Coronary artery (tissue), 2 donors: ENCODE measurements around the gene TRIM17.

Experiments
- DNase-seq: peaks from one replicate; pipeline ENCODE4 v3.0.0-alpha.2; 2017; ENCODE audit warnings: low spot score
- H3K27ac ChIP-seq, 2 donors: fragments of 200-600 bp; sonication (generic); one replicate each; pipeline ENCODE4 v1.5.1; 2016 to 2019
- H3K4me3 ChIP-seq: fragments of 200-600 bp; sonication (generic); 2 replicates; pipeline ENCODE4 v1.5.1; 2016; ENCODE audit warnings: mild to moderate bottlenecking, moderate library complexity
- TF ChIP-seq, protein P1 (sequence below): fragments of 200-600 bp; sonication (generic); IDR thresholded peaks from one replicate; pipeline ENCODE4 v1.5.1; 2019; ENCODE audit warnings: antibody characterized with exemption

The TRIM17 gene, protein sequence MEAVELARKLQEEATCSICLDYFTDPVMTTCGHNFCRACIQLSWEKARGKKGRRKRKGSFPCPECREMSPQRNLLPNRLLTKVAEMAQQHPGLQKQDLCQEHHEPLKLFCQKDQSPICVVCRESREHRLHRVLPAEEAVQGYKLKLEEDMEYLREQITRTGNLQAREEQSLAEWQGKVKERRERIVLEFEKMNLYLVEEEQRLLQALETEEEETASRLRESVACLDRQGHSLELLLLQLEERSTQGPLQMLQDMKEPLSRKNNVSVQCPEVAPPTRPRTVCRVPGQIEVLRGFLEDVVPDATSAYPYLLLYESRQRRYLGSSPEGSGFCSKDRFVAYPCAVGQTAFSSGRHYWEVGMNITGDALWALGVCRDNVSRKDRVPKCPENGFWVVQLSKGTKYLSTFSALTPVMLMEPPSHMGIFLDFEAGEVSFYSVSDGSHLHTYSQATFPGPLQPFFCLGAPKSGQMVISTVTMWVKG

DNA sequence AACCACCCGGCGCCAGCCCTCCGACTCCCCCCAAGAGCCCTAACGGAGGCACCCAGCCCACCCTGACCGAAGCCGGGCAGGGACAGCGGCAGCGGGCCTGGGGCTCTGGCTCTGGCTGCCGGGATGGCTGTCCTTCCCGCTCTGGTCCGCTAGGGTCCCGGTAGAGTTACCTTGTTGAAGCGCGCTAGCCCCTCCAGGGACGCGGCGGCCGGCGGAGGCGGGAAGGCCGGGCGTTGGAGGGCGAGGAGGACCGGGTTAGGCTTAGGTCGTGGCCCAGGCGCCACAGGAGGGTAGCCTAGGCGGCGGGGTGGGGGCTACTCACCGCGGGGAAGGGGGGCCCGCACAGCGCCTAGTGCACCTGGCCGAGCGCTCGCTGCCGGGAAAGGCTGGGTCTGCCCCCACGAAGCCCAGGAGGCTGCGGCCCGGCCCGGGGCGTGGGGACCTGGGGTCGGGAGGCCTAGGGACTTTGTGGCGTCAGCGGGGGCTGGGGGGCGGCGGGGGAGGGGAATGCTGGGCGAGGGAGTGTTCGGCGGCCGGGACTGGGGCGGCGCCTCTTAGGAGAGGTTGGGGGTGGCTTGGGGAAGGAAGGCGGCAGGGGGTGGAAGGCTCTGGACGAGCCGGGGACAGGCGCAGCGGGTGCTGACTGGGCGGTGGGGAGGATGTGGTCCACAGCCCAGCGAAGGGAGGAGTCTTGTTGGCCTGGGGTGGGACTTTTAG, at the start of gene TRIM17:
TRIM17 (minus strand) TSS at position 645 of the 717 bp plus-strand sequence. CDS start 1,789 bp downstream, outside the sequence.
- Histone ChIP-seq H3K4me3 (peak within 1 kb of the TSS; percentile 66), H3K27ac (no peak within 1 kb of the TSS)
- TF ChIP-seq, protein P1, sequence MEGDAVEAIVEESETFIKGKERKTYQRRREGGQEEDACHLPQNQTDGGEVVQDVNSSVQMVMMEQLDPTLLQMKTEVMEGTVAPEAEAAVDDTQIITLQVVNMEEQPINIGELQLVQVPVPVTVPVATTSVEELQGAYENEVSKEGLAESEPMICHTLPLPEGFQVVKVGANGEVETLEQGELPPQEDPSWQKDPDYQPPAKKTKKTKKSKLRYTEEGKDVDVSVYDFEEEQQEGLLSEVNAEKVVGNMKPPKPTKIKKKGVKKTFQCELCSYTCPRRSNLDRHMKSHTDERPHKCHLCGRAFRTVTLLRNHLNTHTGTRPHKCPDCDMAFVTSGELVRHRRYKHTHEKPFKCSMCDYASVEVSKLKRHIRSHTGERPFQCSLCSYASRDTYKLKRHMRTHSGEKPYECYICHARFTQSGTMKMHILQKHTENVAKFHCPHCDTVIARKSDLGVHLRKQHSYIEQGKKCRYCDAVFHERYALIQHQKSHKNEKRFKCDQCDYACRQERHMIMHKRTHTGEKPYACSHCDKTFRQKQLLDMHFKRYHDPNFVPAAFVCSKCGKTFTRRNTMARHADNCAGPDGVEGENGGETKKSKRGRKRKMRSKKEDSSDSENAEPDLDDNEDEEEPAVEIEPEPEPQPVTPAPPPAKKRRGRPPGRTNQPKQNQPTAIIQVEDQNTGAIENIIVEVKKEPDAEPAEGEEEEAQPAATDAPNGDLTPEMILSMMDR: no peak
- DNase-seq: no peak

DNA sequence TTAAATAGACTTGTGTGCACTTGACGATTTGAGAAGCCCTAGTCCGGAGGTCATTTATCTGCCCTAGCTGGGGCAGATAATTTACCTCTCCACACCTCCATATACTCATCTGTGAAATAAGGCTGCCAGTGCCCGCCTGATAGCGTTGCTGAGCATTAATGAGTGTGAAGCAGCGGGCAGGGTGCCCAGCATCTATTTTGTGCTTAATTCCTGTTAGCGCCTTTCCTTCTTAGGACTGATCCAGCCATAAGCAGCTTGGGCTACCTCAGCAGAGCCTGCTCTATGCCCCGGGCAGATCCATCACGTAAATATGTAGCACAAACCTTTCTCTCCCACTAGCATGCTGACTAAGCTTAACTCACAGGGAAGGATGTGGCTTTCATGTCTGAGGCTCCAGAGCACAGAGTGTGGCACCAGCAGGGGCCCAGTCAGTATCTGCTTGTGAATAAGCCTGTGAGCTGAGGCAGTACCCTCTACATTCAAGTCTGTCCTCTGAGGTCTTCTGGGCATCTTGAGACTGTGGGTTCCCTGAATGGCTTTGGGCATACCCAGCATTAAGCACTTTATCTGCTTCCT, 49.0 kb upstream of the TRIM17 start:
- no peak overlapping the region for H3K4me3 ChIP-seq
- H3K27ac ChIP-seq: no peak overlapping the region
- DNase-seq: no peak
- TF ChIP-seq, protein P1: no peak

DNA sequence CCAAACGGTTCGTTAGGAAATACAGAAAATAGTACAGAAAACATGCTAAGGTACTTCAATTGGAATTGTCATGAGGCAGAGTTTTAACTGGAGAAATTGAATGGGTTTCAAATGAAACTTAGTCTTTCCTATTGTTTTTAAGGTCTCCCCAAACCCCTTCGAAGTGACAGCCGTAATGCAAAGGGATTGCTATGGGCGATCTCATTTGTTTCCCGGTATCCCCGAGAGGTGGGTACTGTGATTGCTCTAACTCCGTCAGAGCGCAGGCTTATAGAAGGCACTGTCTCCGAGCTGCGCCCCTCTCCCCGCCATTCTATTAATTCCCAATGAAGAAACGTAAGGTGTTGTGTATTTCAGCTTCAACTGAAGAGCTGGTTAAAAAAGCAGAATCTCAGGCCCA, 48.5 kb upstream of the TRIM17 start:
- TF ChIP-seq, protein P1: no peak
- H3K27ac ChIP-seq: no peak overlapping the region
- peak overlapping the region; percentile 45 for H3K4me3 ChIP-seq
- no peak for DNase-seq

DNA sequence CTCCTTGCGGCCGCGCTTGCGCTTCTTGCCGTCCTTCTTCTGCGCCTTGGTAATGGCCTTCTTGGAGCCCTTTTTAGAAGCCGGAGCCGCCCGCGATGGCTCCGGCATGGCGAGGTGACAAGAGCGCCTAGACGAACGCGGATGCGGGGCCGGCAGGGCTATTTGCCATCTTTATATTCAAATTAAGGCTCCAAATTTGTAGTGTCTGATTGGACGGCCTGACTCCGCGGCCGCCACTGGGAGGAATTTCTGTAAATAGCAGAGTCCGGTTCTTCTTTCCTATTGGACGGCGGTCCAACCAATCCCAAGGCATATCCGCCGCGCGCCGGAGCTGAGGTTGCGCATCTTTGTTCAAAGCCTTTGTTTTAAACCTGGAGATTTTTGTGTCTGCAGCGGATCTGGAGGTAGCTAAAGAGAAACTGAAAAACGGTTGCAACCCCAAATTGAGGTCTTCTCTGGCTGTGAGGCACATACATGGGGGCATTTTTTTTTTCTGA, 47.9 kb upstream of the TRIM17 start:
- TF ChIP-seq, protein P1: no peak
- DNase-seq: no peak
- Histone ChIP-seq H3K4me3 (peak overlapping the region; percentile 45), H3K27ac (no peak overlapping the region)

DNA sequence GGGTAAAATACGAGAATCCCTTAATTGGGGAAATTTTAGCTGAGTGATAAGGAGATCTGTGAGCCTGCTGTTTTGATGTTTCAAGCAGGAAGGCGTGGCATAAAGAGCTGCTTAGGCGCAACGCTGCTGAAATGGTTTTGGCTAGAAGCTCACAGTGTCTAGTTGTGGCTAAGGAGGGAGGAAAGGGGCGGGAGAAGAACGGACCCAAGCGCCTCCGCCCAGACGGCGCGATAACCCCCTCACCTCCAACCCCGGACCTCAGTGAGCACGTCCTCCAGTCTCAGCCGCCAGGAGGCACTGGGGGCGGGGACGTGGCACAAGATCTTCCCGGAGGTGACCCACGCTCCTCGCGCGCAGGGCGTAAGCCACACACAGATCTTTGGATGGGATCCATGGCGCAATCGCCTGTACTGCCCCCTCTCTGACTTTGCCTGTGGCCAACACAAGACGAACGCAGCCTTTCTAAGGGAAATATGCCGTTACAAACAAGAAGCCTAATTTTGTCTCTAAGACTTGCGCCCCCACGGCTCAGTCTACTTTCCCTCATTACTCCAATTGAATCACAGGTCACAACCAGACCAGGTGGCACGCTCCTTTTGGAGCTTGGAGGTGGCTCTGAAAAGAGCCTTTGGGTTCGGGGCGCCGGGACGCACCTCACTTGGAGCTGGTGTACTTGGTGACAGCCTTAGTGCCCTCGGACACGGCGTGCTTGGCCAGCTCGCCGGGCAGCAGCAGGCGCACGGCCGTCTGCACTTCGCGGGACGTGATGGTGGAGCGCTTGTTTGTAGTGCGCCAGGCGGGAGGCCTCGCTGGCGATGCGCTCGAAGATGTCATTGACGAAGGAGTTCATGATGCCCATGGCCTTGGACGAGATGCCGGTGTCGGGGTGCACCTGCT, 47.1 kb upstream of the TRIM17 start:
- no peak for DNase-seq
- H3K4me3 ChIP-seq: peak overlapping the region; percentile 45
- H3K27ac ChIP-seq: no peak overlapping the region
- TF ChIP-seq, protein P1: no peak

DNA sequence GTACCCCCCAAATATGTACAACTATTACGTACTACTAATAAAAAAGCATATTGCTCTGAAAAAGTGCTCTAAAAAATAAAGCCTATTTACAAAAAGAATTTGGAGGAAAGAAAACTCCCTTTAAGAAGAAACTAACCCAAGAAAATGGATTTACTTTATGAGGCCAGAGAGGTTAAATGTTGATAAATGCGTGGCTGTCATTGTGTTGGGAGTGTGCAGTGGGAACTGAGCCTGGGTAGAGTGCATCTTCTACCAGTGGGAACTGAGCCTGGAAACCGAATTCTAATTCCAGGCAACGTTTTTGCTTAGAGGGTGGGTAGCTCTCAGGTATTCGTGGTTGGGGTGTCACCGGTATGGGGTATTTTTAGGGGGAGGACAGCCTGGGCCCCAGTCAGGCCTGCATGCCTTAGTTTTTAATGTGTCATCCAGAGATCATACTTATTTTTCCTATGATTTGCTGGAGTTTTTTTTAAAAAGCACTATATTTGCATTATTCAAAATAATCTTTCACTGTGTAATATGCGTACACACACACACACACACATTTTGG, 46.4 kb upstream of the TRIM17 start:
- TF ChIP-seq, protein P1: no peak
- no peak overlapping the region for H3K27ac ChIP-seq
- H3K4me3 ChIP-seq: no peak overlapping the region
- DNase-seq: no peak
